Astrocyte of the spinal cord (primary cell): ENCODE data around the gene MEGF10.

Experiments
- DNase-seq: peaks from one replicate; pipeline ENCODE4 v3.0.0; 2011; ENCODE audit warnings: low read depth, low spot score
- H3K4me3 ChIP-seq: 2 replicates; pipeline ENCODE4 v1.5.1; 2011; ENCODE audit warnings: low read depth, mild to moderate bottlenecking, low read length, moderate library complexity
- in situ Hi-C: cut with HindIII; loops from 2 replicates; pipeline ENCODE4 v1.10.0; 2017; ENCODE audit warnings: low sequenced_read_pairs
- TF ChIP-seq, protein P1 (sequence below): IDR thresholded peaks from 2 replicates; pipeline ENCODE4 v1.5.1; 2012; ENCODE audit warnings: low read depth, mild to moderate bottlenecking, low read length, inconsistent platforms

MEGF10 gene

DNA sequence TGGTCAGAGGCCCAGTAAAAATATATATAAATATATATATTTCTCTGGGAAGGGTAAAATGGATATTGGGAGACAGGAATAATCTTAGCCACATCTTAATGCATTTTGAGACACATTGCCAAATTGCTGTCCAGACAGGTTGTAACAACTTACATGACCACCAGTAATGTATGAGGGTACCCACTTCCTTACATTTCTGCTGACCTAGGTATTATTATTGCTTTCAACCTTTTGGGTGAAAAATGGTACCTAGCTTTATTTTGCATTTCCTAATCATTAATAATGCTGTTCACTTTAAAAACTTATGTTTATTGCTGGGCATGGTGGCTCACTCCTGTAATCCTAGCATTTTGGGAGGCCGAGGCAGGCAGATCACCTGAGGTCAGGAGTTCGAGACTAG lies 61.5 kb downstream of the MEGF10 start:
- in situ Hi-C loops: no loop called here
- H3K4me3 ChIP-seq: no peak overlapping the region
- TF ChIP-seq, protein P1, sequence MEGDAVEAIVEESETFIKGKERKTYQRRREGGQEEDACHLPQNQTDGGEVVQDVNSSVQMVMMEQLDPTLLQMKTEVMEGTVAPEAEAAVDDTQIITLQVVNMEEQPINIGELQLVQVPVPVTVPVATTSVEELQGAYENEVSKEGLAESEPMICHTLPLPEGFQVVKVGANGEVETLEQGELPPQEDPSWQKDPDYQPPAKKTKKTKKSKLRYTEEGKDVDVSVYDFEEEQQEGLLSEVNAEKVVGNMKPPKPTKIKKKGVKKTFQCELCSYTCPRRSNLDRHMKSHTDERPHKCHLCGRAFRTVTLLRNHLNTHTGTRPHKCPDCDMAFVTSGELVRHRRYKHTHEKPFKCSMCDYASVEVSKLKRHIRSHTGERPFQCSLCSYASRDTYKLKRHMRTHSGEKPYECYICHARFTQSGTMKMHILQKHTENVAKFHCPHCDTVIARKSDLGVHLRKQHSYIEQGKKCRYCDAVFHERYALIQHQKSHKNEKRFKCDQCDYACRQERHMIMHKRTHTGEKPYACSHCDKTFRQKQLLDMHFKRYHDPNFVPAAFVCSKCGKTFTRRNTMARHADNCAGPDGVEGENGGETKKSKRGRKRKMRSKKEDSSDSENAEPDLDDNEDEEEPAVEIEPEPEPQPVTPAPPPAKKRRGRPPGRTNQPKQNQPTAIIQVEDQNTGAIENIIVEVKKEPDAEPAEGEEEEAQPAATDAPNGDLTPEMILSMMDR: no peak
- no peak for DNase-seq

DNA sequence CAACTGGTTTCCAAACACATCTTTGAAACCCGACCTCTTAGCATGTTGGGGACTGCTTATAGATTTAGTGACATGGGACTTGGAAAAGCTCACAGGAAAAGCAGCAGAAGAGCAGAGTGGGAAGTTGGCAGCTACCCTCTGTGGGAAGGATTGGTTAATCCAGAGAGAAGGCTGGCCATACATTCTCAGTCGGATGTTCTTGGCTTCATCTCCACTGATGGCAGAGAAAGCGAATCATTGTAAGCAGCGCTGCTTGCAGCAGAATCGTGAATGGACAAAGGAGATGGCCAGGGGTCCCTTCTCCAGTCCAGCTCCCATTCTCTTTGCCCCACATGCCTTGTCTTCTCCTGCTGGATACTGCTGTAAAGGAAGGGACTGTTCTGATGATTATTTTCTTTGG lies 62.7 kb downstream of the MEGF10 start:
- in situ Hi-C loops: no loop called here

DNA sequence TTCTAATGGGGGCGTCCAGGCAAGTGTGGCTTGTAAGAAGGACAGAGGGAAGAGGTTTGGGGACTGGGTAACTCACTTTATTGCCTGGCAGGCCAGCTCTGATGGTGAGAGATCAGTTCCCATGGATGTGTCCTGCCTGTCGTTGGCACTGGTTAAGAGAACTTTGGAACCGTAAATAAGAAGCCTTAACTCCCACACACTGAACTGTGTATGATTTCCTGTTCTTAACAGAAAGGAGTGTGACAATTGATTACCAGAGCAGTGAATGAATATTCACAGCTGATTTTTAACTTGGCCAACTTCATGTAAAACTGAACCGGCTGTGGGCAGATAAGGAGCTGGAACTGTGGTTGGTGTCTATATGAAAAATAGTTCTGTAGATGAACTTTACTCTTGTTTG lies 63.2 kb downstream of the MEGF10 start:
- H3K4me3 ChIP-seq: no peak overlapping the region
- DNase-seq: no peak
- TF ChIP-seq, protein P1: no peak
- in situ Hi-C loops: no loop called here

More for the DNA sequence above, 62.7 kb downstream of the MEGF10 start:
- no peak for DNase-seq
- TF ChIP-seq, protein P1: no peak
- H3K4me3 ChIP-seq: no peak overlapping the region

DNA sequence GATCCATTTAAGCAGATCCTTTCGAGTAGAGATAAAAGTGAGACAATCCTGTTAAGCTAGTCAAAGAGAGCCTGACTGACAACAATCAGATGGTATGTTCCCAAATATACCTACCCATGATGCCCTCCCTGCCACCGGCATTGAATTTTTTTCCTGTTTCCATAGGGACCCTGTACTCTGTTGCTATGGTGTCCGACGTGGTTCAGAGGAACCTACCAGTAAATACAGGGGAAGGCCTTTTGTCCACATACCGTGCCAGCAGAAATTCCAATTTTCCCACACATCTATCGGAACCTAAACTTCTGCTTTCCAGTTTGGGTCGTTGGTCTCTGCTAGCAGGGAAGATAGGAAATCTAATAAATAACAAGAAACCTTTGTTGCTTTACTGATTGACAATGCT lies 64.7 kb downstream of the MEGF10 start:
- no peak for DNase-seq
- in situ Hi-C loops: no loop called here
- H3K4me3 ChIP-seq: no peak overlapping the region
- TF ChIP-seq, protein P1: no peak

DNA sequence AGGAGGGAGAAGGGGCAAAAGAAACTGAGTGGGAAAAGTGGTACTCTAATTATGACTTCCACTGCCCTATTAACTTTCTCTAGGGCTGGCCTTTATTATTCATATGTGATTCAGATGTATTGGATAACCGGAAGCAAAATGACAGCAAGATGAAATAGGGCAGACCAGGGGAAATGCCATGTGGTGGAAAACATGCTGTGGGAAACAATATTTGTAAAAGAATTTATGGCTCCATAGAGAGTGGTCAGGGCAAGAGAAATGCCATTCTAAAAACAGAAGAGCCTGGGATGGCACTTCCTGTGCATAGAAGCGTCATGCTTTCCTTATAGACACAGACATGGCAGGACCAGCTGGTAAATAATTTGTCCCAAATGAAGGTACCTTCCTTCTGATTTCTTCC lies 67.7 kb downstream of the MEGF10 start:
- in situ Hi-C loops: no loop called here
- no peak overlapping the region for H3K4me3 ChIP-seq
- DNase-seq: peak; percentile 10
- TF ChIP-seq, protein P1: no peak

DNA sequence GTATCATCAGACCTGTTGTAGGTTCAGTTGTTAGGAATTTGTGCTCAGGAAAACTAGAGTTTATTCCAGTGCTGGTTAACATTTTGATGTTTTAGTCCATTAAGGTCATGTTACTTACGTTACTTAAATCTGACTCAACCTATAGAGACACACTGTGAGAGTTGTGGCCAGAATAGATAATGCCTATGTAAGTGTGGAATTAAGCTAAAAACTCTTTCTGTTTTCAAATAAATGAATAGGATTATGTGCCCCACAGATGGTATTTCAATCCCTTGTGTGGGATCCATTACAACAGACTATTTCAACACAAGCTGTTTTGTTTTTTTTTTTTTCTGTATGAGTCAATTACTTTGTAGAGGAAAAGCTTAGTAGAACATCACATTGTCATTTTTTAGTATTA lies 68.1 kb downstream of the MEGF10 start:
- TF ChIP-seq, protein P1: no peak
- in situ Hi-C loops: no loop called here
- peak; percentile 31 for DNase-seq
- no peak overlapping the region for H3K4me3 ChIP-seq

DNA sequence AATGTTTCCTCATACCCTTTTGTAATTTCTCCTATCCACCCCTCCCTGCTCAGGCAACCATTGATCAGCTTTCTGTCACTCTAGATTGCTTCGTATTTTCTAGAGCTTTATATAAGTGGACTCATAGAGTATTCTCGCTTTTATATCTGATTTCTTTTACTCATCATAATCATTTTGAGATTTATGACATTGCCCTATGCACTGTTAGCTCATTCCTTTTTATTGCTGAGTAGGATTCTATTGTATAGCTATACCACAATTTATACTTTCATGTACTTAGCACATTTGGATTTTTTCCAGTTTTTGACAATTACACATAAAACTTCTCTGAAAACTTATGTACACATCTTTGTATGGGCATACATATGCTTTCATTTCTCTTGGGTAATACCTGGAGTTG lies 68.9 kb downstream of the MEGF10 start:
- no peak overlapping the region for H3K4me3 ChIP-seq
- TF ChIP-seq, protein P1: no peak
- no peak for DNase-seq
- in situ Hi-C loops: no loop called here
